Small intestine (tissue), 7 donors: ENCODE data around the gene HPS1. TPM values are rescaled to one million over a fixed set of nuclear protein-coding genes. Genes with fewer than 3 reads are reported as not detected.

Source experiments
- DNase-seq, 2 donors: peaks; one replicate each; pipeline versions ENCODE4 v3.0.0 to v3.0.0-alpha.2; 2013
- FAIRE-seq: peaks from 2 replicates; lab custom pipeline; 2012; peaks lifted over from hg19 to GRCh38; lab: Jason Lieb, UNC
- H3K27ac ChIP-seq, 3 donors: one replicate each; pipeline ENCODE4 v1.5.1; 2013; ENCODE audit warnings: low read length in 2 of 3, mild to moderate bottlenecking in 2 of 3, control low read depth in 1 of 3, inconsistent platforms in 1 of 3, low read depth in 1 of 3, moderate library complexity in 1 of 3
- H3K27me3 ChIP-seq, 3 donors: one replicate each; pipeline ENCODE4 v1.6.1; 2013; ENCODE audit warnings: low read length in 3 of 3, inconsistent platforms in 1 of 3; ENCODE audit not compliant: control insufficient read depth in 3 of 3, insufficient read depth in 3 of 3
- H3K36me3 ChIP-seq, 3 donors: one replicate each; pipeline ENCODE4 v1.6.1; 2013; ENCODE audit warnings: low read length in 3 of 3, inconsistent platforms in 1 of 3, low read depth in 1 of 3, mild to moderate bottlenecking in 1 of 3, moderate library complexity in 1 of 3; ENCODE audit not compliant: control insufficient read depth in 3 of 3, insufficient read depth in 2 of 3
- H3K4me1 ChIP-seq, 3 donors: one replicate each; pipeline ENCODE4 v1.6.1; 2013; ENCODE audit warnings: low read length in 2 of 3, inconsistent platforms in 1 of 3, low read depth in 1 of 3, mild to moderate bottlenecking in 1 of 3, moderate library complexity in 1 of 3; ENCODE audit not compliant: control insufficient read depth in 3 of 3, insufficient read depth in 2 of 3
- H3K4me3 ChIP-seq, 3 donors: one replicate each; pipeline ENCODE4 v1.5.1; 2013; ENCODE audit warnings: low read length in 3 of 3, control low read depth in 1 of 3, inconsistent platforms in 1 of 3, low read depth in 1 of 3, mild to moderate bottlenecking in 1 of 3, moderate library complexity in 1 of 3
- H3K9me3 ChIP-seq, 2 donors: one replicate each; pipeline ENCODE4 v1.6.1; 2013; ENCODE audit warnings: low read depth in 1 of 2, low read length in 1 of 2; ENCODE audit not compliant: control insufficient read depth in 2 of 2, insufficient read depth in 1 of 2
- WGBS, 3 donors: extraction: QIAGEN DNeasy Blood & Tissue Kit; methylation state at CpG; one replicate each; pipeline ENCODE4 v1.1.7; 2013; 5-methylcytosine and 5-hydroxymethylcytosine counted together
- polyA plus RNA-seq, 4 donors: library from polyadenylated mRNA; stranded (reverse) in 3 of 4; unstranded in 1 of 4; fragments of 200-250 nt in 3 of 4; fragments of 120-200 nt in 1 of 4; gene quantifications; one replicate each; pipeline versions ENCODE4 v1.2.1 to v1.2.3, GENCODE V29; 2013
- donor health status: healthy with polysubstance abuse.
- donor health status: control.
- donor health status: control.
- donor health status: Bipolar disorder and iron deficiency.
- donor health status: healthy.

HPS1 gene
- polyA plus RNA-seq, 4 donors, result 47.5 to 89.3 (median 79.9) TPM

DNA sequence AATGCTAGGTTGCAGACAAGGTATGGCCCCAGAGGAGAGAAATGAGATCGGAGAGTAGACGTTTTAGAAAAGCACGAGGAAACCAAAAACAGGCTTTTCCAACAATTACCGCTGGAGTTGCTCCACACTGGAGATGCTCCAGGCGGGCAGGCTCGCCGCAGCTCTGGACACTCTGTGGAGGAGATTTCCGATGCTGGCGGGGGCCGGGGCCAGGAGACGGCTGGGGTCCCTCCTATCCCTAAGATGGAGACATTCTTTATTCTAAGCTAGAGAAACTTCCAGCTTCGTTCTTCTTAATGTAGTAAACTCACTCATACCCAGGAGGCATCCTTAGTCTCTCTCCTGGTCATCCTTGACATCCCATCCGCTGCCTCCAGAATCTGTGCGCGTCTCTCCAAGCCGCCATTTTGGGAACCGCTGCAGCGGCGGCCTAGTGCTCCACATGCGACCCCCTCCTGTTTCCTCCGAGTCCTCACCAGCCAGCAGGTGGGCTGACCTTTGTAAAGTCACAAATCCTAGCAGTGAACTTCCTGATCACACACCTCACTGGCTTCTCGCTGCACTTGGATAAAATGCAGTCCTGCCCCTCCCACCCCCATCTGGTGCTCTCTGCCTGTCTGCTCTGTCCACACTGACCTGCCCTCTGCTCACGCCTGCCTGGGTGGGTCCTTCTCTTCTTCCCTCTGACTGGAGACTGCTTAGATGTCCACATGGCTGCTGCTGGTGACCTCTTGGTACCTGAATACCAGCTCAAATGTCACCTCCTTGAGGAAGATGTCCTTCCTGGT is 43.6 kb downstream of the HPS1 start:
- no peak for DNase-seq
- Histone ChIP-seq H3K9me3 (no peaks in the 10 kb centered on the region), H3K27me3 (no peaks in the 10 kb centered on the region), H3K4me3 (no peak overlapping the region), H3K36me3 (peaks cover 0 to 9% (median 0%) of the 10 kb centered on the region in 3 donors), H3K4me1 (peaks cover 0 to 10% (median 0%) of the 10 kb centered on the region in 3 donors), H3K27ac (no peak overlapping the region)
- 96 to 97% (median 97%) methylated on average over 23 of the region's 23 CpGs for WGBS, 3 donors
- FAIRE-seq, result no peak

DNA sequence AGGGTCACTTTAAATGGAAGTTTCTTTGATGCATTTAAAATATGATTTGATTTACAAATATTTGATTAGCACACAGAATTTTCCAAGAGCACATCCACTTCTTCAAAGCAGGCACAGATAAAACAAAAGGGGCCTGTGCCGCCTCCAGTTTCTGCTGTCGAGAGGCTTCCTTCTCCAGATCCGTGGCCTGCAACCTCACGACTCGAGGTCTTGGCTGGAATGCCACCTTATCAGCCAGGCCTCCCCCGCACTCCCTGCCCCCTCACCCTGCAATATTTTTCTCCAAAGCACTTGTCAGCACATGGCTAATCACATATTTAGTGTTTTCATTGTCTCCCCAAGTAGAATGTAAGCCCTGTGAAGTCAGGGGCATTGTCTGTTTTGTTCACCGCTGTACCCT is 44.3 kb downstream of the HPS1 start:
- FAIRE-seq, result no peak
- no peak overlapping the region for H3K4me3 ChIP-seq
- DNase-seq, result no peak
- 86 to 98% (median 87%) methylated on average over 7 of the region's 7 CpGs for WGBS, 3 donors
- H3K27ac ChIP-seq, result no peak overlapping the region
- H3K36me3 ChIP-seq, result peaks cover 0 to 11% (median 0%) of the 10 kb centered on the region in 3 donors
- H3K27me3 ChIP-seq, result no peaks in the 10 kb centered on the region
- H3K4me1 ChIP-seq, result peaks cover 0 to 10% (median 0%) of the 10 kb centered on the region in 3 donors
- H3K9me3 ChIP-seq, result no peaks in the 10 kb centered on the region

DNA sequence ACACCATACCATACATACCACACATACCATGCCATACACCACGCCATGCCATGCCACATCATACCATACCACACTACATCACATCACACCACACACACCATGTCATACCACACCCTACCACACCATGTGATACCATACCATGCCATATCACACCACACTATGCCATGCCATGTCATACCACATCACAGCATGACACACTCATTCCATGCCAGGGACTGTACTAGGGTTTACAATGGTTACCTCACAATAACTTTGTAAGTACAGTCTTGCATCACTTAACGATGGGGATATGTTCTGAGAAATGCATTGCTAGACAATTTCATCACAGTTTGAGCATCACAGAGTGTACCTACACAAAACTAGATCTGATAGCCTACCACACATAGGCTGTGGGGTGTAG is 46.3 kb downstream of the HPS1 start:
- no peak overlapping the region for H3K27ac ChIP-seq
- FAIRE-seq (no peak), DNase-seq (no peak)
- peaks cover 0 to 21% (median 0%) of the 10 kb centered on the region in 3 donors for H3K36me3 ChIP-seq
- peaks cover 0 to 10% (median 0%) of the 10 kb centered on the region in 3 donors for H3K4me1 ChIP-seq
- H3K9me3 ChIP-seq, result no peaks in the 10 kb centered on the region
- H3K27me3 ChIP-seq, result no peaks in the 10 kb centered on the region
- no peak overlapping the region for H3K4me3 ChIP-seq
- 88 to 94% (median 90%) methylated on average over 2 of the region's 2 CpGs for WGBS, 3 donors

DNA sequence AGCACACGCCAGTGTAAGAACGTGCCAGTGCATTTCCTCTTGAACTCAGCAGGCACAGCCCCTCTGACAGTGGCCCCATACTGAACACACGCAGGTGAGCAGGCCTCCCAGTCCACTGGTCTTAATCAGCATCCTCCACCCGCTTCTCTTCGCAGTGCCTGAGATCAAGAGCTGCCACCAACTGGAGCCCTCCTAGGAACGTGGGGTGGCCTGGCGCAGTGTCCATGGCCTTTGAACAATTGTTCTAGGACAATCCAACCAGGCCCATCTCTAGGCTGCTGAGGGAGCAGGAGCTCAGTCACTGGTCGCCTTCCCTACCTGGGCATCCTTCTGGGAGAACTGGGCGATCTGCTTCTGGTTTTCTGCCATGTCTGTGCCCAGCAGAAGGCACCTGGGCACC is 47.0 kb downstream of the HPS1 start:
- 90 to 91% (median 91%) methylated on average over 9 of the region's 9 CpGs for WGBS, 3 donors
- Histone ChIP-seq H3K27me3 (no peaks in the 10 kb centered on the region), H3K9me3 (no peaks in the 10 kb centered on the region), H3K4me1 (peaks cover 0 to 4% (median 0%) of the 10 kb centered on the region in 3 donors), H3K4me3 (no peak overlapping the region), H3K36me3 (peaks cover 0 to 28% (median 2%) of the 10 kb centered on the region in 3 donors), H3K27ac (no peak overlapping the region)
- FAIRE-seq (no peak), DNase-seq (no peak)

DNA sequence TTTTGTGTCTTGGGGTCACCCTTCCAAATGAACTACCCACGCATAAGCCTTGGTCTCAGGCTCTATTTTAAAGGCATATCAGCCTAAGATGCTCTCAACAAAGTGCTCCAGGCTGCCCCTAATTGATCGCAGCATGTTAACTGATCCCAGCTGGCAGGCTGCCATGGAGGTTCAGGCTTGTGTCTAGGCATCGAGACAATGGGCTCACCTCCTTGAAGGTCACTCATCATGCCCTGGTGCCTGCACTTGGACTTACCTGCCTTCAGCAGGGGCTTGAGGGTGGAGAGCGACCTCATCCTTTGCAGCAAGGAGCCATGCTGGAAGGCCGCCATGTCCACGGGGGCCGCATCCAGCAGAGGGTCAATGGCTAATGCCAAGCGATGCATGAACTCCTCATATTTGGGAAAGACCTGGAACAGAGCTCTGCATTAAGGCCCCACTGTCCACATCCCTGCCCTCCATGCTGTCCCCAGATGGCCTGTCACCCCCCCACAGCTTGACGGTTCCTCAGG is 49.6 kb downstream of the HPS1 start:
- Histone ChIP-seq H3K27ac (no peak overlapping the region), H3K4me1 (no peaks in the 10 kb centered on the region), H3K36me3 (peaks cover 0 to 28% (median 2%) of the 10 kb centered on the region in 3 donors), H3K27me3 (no peaks in the 10 kb centered on the region), H3K4me3 (no peak overlapping the region), H3K9me3 (no peaks in the 10 kb centered on the region)
- FAIRE-seq (no peak), DNase-seq (no peak)
- WGBS, 3 donors, result 94 to 96% (median 96%) methylated on average over 9 of the region's 9 CpGs

DNA sequence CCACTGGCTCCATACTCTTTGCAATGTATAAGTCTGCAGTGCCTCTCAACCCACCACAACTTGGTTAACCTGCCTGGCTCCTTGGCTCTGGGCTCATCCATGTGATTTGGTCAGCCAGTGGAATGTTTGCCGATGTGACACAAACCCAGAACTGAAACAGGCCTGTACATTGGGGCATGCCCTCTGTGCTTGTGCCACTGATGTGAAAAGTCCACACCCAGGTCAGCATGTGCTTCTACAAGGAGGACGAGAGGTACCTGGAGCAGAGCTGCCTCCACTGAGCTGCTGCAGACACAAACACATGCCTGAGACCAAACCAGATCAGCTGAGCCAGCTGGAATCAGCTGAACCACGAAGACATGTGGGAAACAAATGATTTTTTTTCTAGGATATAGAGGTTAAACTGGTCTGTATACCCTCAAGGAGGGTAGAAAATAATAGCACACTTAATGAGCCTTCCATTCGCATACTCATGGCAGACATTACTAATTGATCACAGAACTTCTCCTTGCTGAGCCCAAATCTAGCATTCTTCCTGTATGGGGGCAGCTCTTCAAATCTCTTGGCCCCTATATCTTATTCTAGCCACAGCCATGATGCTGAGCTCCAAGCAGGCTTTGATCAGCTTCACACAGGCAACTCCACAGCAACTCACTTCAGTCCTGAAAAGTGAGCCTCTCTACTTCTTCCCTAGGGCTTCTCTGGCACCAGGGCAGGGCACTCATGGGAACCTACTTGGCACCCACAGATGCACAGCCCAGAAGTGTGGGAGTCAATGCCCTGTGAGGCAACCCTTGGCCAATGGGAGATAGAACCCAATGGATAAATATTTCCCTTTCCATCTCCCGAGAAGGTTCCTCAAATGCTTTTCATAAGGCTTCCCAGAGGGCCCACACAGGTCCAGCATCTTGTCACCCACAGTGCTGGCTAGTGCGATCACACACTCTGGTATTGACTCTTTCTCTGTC is 50.4 kb downstream of the HPS1 start:
- H3K27ac ChIP-seq, result no peak overlapping the region
- H3K27me3 ChIP-seq, result no peaks in the 10 kb centered on the region
- H3K36me3 ChIP-seq, result peaks cover 0 to 28% (median 2%) of the 10 kb centered on the region in 3 donors
- no peak for DNase-seq
- FAIRE-seq, result no peak
- WGBS, 3 donors, result 89 to 92% (median 92%) methylated on average over 6 of the region's 6 CpGs
- H3K4me1 ChIP-seq, result no peaks in the 10 kb centered on the region
- no peak overlapping the region for H3K4me3 ChIP-seq
- H3K9me3 ChIP-seq, result no peaks in the 10 kb centered on the region

DNA sequence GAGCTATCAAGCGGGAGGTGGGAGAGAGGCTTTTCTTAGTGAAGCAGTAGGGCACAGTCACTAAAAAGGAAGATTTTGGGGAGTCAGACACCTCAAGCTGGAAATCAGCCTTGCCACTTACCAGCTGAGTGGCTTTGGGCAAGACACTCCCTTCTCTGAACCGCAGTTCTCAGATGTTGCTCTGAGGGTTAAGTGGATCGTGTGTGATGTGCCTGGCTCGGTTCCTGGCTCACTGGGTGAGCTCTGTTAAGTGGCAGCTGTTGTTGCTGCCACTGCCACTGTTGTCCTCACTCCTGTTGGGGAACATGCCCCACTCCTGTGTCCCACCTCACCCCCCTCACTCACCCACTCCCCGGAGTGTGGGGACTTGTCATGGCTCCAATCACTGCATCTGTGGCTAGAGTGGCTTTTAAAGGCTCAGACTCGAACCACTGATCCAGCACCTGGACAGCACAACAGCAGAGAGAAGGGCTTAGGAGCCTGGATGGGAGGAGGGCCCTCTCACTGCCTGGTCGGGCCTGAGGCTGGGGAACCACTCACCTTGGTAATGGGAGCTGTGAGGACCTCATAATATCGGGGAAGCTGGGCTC is 51.8 kb downstream of the HPS1 start:
- Histone ChIP-seq H3K4me1 (no peaks in the 10 kb centered on the region), H3K27me3 (no peaks in the 10 kb centered on the region), H3K27ac (no peak overlapping the region), H3K36me3 (peaks cover 0 to 36% (median 2%) of the 10 kb centered on the region in 3 donors), H3K9me3 (no peaks in the 10 kb centered on the region), H3K4me3 (no peak overlapping the region)
- DNase-seq (no peak), FAIRE-seq (no peak)
- 80 to 83% (median 81%) methylated on average over 8 of the region's 8 CpGs for WGBS, 3 donors

DNA sequence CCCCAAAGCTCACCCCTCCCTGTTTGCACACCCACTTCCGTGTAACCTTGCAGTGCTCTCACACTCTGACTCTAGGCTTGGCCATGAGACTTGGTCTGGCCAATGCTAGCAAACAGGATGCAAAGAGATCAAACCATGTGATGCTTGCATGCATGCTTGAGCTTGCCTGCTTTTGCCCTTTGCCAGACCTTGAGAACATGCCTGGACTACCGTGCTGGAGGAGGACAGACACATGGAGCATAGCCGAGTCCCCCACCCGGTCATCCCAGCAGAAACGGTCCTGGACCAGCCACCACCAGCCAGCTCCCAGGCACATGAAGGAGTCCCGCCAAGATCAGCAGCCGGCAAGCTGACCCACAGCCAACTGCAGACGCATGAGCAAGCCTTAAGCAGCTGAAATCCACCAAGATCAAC is 55.1 kb downstream of the HPS1 start:
- no peak for FAIRE-seq
- peaks cover 0 to 30% (median 2%) of the 10 kb centered on the region in 3 donors for H3K36me3 ChIP-seq

More for the DNA sequence above, 55.1 kb downstream of the HPS1 start:
- peak in 1 of 2 donors; percentile 9 for DNase-seq
- Histone ChIP-seq H3K27me3 (no peaks in the 10 kb centered on the region), H3K4me1 (no peaks in the 10 kb centered on the region), H3K4me3 (no peak overlapping the region), H3K9me3 (no peaks in the 10 kb centered on the region), H3K27ac (no peak overlapping the region)
- 66 to 81% (median 80%) methylated on average over 8 of the region's 8 CpGs for WGBS, 3 donors
